Calu3 (cell line): Measurements from ENCODE around the gene SP140L. TPM values are rescaled to one million over a fixed set of nuclear protein-coding genes. Genes with fewer than 3 reads are reported as not detected.
"Not testable (repeated sequence)": the region's sequence is repeated elsewhere in the genome, so short reads cannot be mapped to it uniquely, and the experiment has no call there.

Experiments
- BruUV-seq: library from RNA; stranded (reverse); fragments of 400-500 nt; replicated peaks from 2 replicates; lab custom pipeline; 2021; lab: Mats Ljungman, UMichigan
- CTCF ChIA-PET: fragments of 300-600 bp; sonication (Branson Sonifier 250); formaldehyde crosslinking; loops from one replicate; lab custom pipeline; 2022; ENCODE audit warnings: antibody characterized with exemption; lab: Charles Lee
- DNase-seq: peaks from one replicate; pipeline ENCODE4 v3.0.0; 2022
- H3K27ac Mint-ChIP-seq: one replicate; pipeline ENCODE4 v1.8.0; 2022; ENCODE audit warnings: mixed read lengths; ENCODE audit not compliant: unreplicated experiment
- H3K27me3 Mint-ChIP-seq: one replicate; pipeline ENCODE4 v1.8.0; 2022; ENCODE audit warnings: mixed read lengths; ENCODE audit not compliant: unreplicated experiment
- H3K36me3 Mint-ChIP-seq: one replicate; pipeline ENCODE4 v1.8.0; 2022; ENCODE audit warnings: mild to moderate bottlenecking, moderate library complexity, mixed read lengths; ENCODE audit not compliant: insufficient read depth, unreplicated experiment
- H3K4me1 Mint-ChIP-seq: one replicate; pipeline ENCODE4 v1.8.0; 2022; ENCODE audit warnings: mild to moderate bottlenecking, low read depth, mixed read lengths; ENCODE audit not compliant: unreplicated experiment
- H3K4me3 Mint-ChIP-seq: one replicate; pipeline ENCODE4 v1.8.0; 2022; ENCODE audit warnings: mild to moderate bottlenecking, low read depth, moderate library complexity, mixed read lengths; ENCODE audit not compliant: unreplicated experiment
- H3K9me3 Mint-ChIP-seq: one replicate; pipeline ENCODE4 v1.8.0; 2022; ENCODE audit warnings: low read depth, mixed read lengths; ENCODE audit not compliant: unreplicated experiment
- CTCF ChIP-seq: fragments of 200-600 bp; IDR thresholded peaks from one replicate; pipeline ENCODE4 v1.8.0; 2022; ENCODE audit warnings: antibody characterized with exemption; ENCODE audit not compliant: unreplicated experiment
- intact Hi-C: fragments of 100-400 bp; cut with micrococcal nuclease; formaldehyde crosslinking; loops from one replicate; pipeline ENCODE4 v1.10.0; 2022; ENCODE audit not compliant: unreplicated experiment
- total RNA-seq: library from RNA; stranded (reverse); gene quantifications from 2 replicates; pipeline ENCODE4 v1.2.3, GENCODE V29; 2022

The SP140L gene
- total RNA-seq, 1 experiment from 2014 or later, result 35.4 TPM

- CTCF ChIA-PET, result no interaction called here
- no peak for TF ChIP-seq CTCF
- Mint-ChIP-seq H3K4me1 (peaks cover 42% of the 10 kb centered on the region), H3K9me3 (no peaks in the 10 kb centered on the region), H3K36me3 (peaks cover 26% of the 10 kb centered on the region), H3K27me3 (no peaks in the 10 kb centered on the region), H3K27ac (no peak overlapping the region), H3K4me3 (no peak overlapping the region)
- DNase-seq, result no peak
- intact Hi-C loops, result no loop called here
- no TSS peak for BruUV-seq
Measured at GRCh38 chr2:230330725-230331124, 3.7 kb downstream of the SP140L start.

DNA sequence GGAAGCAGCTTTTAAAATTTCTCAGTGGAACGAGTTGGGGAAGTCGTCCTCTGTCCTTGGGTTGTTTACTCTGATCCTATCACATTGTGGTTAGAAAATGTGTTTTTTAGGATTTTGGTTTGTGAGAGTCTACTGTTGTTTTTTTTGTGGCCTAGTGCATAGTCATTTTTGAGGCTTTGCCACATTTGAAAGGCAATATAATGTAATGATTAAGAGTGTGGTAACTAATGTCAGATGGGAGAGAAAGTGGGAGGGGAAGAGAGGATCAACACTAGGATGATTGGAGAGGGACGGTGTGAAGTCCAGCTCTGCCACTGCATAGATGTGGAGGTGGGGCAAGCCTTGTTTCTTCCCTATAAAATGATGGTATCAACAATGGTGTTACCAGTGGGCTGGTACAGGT is 8.5 kb downstream of the SP140L start:
- CTCF ChIA-PET, result no interaction called here
- no TSS peak for BruUV-seq
- no peak for DNase-seq
- intact Hi-C loops, result no loop called here
- H3K4me1 Mint-ChIP-seq, result peaks cover 5% of the 10 kb centered on the region
- no peaks in the 10 kb centered on the region for H3K36me3 Mint-ChIP-seq
- no peak overlapping the region for H3K27ac Mint-ChIP-seq
- H3K4me3 Mint-ChIP-seq, result no peak overlapping the region
- H3K9me3 Mint-ChIP-seq, result no peaks in the 10 kb centered on the region
- TF ChIP-seq CTCF, result no peak
- H3K27me3 Mint-ChIP-seq, result no peaks in the 10 kb centered on the region

DNA sequence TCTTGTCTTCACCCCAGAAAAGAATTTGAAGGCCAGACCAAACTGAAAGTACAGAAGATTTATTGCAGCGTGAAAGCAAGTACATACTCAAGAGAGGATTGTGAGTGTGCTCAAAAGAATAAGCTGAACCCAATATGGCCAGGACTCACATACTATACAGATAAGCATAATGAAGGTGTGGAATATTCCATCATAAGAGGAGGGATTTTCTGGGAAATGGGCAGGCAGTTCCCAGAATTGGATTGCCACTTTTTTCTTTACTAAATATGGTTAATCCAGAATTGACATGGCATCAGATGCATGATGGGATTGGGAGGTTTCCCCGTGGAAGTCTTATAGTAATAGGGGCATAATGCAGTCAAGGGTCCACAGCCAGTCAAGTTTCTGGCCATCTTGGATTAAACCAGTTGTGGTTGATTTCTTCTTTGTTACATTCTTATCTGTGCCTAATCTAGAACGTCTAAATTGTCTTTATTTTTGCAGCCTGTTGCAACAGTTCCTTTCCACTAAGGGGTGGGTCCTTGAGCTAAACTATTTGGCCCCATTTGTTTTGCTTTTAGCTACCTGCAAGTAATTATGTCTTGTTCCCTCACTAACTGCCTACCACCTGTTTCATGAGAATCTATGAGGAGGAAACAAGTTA is 9.0 kb downstream of the SP140L start:
- DNase-seq, result no peak
- H3K4me1 Mint-ChIP-seq, result no peaks in the 10 kb centered on the region
- no TSS peak for BruUV-seq
- H3K27ac Mint-ChIP-seq, result no peak overlapping the region
- no peak overlapping the region for H3K4me3 Mint-ChIP-seq
- intact Hi-C loops, result no loop called here
- no peaks in the 10 kb centered on the region for H3K36me3 Mint-ChIP-seq
- TF ChIP-seq CTCF, result no peak
- no peaks in the 10 kb centered on the region for H3K27me3 Mint-ChIP-seq
- no peaks in the 10 kb centered on the region for H3K9me3 Mint-ChIP-seq
- CTCF ChIA-PET, result no interaction called here

GRCh38 chr2:230341936-230342528 is 15.0 kb downstream of the SP140L start:
- H3K9me3 Mint-ChIP-seq, H3K4me3 Mint-ChIP-seq, H3K27ac Mint-ChIP-seq, H3K36me3 Mint-ChIP-seq, BruUV-seq, DNase-seq, CTCF ChIA-PET, H3K27me3 Mint-ChIP-seq, H3K4me1 Mint-ChIP-seq, intact Hi-C loops: not testable (repeated sequence)

GRCh38 chr2:230343041-230343624 is 16.1 kb downstream of the SP140L start:
- BruUV-seq, DNase-seq, H3K27me3 Mint-ChIP-seq, CTCF ChIA-PET, H3K9me3 Mint-ChIP-seq, H3K27ac Mint-ChIP-seq, intact Hi-C loops, H3K4me3 Mint-ChIP-seq, H3K36me3 Mint-ChIP-seq: not testable (repeated sequence)
- peaks cover 14% of the 10 kb centered on the region for H3K4me1 Mint-ChIP-seq
